Measurements from ENCODE around the gene DCXR.

DCXR gene
- total RNA-seq, result 25.0 to 29.6 reads per million in 2 experiments

DNA sequence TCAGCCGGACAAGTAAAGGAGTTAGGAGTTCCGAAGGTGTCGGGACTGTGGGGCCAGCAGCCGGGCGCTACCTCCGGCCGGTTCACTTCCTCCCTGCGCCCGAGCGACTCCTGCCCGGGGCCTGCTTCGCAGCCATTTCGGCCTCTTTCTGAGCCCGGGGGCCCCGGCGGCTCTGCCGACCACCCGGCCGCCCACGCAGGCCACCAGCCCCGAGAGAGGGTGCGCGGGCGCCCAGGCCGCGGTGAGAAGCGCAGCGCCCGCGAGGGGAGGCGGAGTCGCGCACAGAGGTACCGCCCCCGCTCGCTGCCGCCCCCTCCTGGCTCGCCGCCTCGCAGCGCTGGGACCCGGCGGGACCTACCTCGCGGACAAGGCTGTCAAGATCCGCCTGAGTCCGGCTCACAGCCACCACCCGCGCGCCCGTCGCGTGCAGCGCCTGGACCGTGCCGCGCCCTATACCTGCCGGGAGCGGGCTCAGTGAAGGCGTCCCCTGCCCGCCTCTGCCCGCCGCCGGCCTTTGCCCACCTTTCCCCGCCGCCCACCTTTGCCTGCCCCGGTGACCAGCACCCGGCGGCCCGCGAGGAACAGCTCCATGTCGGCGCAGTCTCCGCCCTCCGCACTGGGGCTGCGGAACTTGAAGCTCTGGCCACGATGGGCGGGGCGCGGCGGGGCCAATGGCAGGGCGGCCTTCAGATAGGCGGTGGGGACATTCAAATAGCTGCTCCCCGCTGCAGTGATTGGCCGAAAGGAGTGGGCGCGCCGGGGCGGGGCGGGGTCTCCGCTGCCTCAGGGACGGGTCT lies at the start of gene DCXR:
DCXR (minus strand) TSS at position 606 of the 797 bp plus-strand sequence; CDS start at position 591, 15 bp downstream.
- peak; percentile 88 for DNase-seq (ENCODE audit: low read depth)

- DNase-seq (ENCODE audit: low read depth), result no peak
These were observed 48.7 kb upstream of the DCXR start for GRCh38 chr17:82085931-82086764.

DNA sequence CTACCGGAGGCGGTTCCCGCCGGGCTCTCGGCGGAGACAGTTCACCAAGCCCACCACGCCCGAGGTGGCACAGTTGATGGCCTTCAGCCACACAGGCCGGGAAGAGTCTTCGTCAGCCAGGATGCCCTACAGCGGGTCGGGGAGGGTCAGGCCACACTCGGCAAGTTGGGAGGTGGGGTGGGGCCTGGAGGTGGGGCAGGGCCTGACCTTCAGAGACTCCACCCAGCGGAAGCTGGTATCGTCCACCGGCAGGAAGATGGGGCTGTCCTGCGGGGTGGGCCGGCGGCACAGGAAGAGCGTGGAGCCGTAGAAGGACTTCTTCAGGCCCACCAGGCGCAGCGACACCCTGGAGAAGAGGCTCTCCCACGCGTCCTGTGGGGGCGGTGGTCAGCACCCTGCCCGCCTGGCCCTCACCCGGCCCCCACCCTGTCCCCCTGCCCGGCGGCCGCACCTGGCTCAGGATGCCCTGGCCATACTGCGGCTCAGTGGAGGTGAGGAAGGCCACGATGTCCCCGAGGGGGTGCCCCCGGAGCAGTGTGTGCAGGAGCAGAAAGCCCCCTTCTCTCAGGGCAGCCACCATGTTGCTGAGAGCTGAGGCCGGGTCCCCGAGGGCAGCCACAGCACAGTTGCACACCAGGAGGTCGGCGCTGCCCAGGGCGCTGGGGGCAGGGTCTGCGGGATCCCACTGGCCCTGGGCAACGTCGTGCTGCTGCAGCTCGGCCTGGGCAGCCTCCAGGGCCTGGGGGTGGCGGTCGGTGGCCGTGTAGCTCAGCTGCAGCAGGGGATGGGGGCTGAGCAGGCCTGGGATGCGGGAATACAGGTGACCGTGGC lies 47.7 kb upstream of the DCXR start:
- DNase-seq (ENCODE audit: low read depth), result no peak

GRCh38 chr17:82084373-82085030 lies 47.0 kb upstream of the DCXR start:
- no peak for DNase-seq (ENCODE audit: low read depth)

DNA sequence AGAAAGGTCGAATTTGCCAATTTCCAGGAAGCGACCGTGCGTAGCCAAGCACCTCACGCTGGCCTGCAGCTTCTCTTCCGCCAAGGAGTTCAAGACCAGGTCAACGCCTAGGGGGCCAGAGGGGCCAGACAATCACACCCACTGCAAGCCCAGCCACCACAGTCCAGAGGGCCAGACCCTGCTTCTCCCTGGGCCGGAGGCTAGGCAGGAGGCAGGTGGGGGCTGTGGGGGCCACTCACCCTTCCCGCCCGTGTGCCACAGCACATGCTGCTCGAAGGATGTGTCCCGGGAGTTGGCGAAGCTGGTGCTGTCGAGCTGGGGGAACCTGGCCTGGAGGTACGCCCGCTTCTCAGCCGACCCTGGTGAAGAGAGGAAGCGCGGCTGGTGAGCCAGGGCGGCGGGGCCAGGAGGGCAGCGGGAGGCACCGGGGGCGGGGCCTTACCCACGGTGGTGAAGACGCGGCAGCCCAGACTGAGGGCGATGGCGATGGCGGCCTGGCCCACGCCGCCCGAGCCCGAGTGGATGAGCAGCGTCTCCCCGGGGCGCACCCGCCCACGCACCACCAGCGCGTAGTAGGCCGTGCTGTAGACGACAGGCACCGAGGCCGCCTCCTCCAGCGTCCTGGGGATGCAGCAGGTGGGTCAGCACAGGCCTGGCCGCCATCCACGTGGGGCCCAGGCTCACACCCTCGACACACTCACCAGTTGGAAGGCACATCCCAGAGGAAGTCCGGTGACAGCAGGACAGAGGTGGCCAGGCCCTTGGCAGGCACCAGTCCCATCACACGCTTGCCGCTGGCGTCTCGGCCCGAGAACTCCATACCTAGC lies 46.2 kb upstream of the DCXR start:
- DNase-seq (ENCODE audit: low read depth), result no peak

DNA sequence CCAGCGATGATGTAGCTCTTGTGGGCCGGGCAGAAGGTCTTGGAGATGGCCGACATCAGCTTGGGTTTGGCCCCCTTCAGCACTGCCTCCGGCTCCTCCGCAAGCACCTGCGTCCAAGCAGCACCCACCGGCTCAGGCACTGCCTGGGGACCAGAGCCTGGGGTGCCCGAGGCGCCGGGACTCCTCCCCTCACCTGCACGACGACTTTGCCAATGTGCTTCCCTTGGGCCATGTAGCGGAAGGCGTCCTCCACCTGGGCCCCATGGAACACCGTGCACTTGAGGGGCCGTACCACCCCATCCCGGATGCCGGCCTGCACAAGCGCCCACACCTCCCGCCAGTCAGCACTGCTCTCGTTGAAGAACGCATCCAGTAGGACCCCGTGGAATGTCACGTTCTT lies 45.5 kb upstream of the DCXR start:
- no peak for DNase-seq (ENCODE audit: low read depth)

- DNase-seq (ENCODE audit: low read depth), result no peak
These were observed 45.0 kb upstream of the DCXR start for GRCh38 chr17:82082456-82082855.

DNA sequence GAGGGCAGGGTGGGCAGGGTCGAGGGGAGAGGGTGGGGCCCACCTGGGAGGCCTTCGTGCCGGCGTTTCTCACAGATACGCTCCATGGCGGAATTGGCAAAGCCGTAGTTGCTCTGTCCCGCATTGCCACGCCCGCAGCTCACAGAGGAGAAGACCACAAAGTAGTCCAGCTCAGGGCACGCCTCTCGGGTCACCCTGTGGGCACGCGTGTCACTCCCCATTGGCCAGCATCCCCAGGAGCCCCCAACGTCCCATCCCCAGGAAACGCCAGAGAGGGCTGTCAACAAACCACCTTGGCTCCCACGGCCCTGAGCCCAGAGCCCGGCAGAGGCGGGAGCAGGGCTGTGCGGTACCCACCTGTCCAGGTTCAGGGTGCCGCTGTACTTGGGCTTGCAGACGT lies 44.5 kb upstream of the DCXR start:
- DNase-seq (ENCODE audit: low read depth), result no peak

DNA sequence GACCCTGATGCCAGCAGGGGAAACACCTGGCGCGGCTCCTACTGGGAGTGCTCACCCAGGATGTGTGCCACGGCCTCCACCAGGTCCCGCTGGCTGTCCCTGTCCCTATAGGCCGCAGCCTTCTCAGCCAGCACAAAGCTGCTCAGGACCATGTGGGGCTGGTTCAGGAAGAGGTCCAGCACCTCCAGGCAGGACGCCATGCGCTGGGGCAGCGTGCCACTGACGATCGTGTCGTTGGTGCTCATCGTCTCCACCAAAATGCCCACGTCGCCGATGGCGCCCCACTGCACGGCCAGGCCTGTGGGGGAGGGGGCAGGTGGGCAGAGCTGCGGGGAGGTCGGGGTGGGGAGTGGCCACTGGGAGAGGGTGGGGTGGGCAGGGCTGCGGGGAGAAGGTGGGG lies 44.0 kb upstream of the DCXR start:
- no peak for DNase-seq (ENCODE audit: low read depth)

GRCh38 chr17:82080789-82081464 lies 43.4 kb upstream of the DCXR start:
- no peak for DNase-seq (ENCODE audit: low read depth)

- no peak for DNase-seq (ENCODE audit: low read depth)
These were observed 42.7 kb upstream of the DCXR start for GRCh38 chr17:82080048-82080788.

DNA sequence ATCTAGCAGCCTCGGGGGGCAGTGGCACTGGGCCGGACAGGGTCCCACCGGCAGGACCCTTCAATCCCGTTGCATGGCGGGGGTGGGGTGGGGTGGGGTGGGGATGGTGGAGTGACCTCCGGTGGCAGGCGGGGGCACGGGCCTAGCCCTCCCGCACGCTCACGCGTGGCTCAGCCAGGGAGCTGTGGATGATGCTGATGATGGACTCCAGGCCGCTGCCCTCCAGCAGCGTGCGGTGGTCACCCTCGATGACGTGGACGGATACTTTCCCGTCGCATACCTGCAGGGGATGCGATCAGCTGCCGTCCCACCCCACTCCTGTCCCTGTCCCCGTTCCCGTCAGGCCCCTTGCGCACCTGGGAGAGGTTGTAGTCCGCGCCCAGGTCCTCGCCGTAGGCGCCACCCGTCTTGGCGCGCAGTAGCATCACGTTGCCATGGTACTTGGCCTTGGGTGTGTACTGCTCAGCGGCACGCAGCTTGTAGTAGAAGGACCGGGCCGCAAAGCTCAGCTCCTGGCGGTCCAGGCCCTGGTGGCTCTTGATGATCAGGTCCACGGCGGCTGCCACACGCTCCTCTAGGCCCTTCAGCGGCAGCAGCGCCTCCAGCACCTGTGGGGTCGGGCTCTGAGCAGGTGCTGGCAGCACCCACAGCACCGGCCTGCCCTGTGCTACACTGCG lies 41.6 kb upstream of the DCXR start:
- DNase-seq (ENCODE audit: low read depth), result no peak

DNA sequence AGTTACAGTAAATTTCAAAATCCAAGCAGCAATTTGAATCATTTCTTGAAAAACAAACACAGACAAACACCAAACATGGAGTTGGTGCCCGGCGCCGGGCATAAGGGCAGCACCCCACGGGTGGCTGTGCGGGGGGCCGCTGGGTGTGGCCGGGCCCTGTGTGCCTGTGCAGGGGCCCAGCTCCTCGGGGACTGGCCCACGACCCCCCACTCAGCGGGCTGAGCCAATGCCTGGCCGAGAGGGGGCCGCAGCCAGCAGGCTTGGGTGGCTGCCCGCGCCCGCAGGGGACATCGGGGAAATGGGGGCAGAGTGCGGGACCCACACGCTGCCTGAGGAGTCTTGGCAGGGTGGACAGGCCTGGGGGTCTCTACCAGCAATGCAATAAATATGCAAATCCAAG lies 40.9 kb upstream of the DCXR start:
- no peak for DNase-seq (ENCODE audit: low read depth)

GRCh38 chr17:82077617-82078358 lies 40.3 kb upstream of the DCXR start:
- DNase-seq (ENCODE audit: low read depth), result no peak

- DNase-seq (ENCODE audit: low read depth), result no peak
These were observed 39.5 kb upstream of the DCXR start for GRCh38 chr17:82076785-82077591.

DNA sequence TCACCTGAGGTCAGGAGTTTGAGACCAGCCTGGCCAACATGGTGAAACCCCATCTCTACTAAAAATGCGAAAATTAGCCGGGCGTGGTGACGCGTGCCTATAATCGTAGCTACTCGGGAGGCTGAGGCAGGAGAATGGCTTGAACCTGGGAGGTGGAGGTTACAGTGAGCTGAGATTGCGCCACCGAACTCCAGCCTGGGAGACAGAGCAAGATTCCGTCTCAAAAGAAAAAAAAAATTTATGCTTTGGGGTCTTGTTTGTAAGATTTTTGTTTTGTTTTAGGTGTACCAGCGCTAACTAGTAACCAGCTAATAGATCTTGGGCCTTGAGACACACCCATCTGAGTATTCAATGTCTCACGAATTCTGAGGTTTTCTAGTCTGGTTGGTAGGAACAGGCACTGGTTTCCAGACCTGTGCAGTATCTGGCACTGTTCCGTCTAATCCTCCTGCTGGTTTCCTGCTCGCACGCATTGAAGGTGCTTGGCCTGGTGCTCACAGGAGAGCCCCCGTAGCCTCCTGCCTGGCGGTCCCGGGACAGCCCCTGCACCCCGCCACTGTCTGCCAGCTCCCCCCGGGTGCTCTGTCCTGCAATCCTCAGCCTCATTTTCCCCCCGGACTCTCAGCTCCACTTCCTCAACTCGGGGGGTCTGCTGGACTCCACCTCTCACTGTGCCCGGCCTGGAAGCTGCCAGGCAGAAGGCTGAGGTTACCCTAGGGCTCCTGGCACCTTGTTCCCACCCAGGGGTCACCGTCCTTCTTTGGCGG lies 38.7 kb upstream of the DCXR start:
- no peak for DNase-seq (ENCODE audit: low read depth)

- DNase-seq (ENCODE audit: low read depth), result no peak
These were observed 35.9 kb upstream of the DCXR start for GRCh38 chr17:82073446-82073845.

All from T follicular helper cell (primary cell).